ENCODE data around the gene ABHD17A. TPM values are rescaled to one million over a fixed set of nuclear protein-coding genes. Genes with fewer than 3 reads are reported as not detected.

Gene ABHD17A
- total RNA-seq (2014; rRNA removed; shearing (Covaris generic)): 59.0 and 94.1 TPM in 2 replicates

DNA sequence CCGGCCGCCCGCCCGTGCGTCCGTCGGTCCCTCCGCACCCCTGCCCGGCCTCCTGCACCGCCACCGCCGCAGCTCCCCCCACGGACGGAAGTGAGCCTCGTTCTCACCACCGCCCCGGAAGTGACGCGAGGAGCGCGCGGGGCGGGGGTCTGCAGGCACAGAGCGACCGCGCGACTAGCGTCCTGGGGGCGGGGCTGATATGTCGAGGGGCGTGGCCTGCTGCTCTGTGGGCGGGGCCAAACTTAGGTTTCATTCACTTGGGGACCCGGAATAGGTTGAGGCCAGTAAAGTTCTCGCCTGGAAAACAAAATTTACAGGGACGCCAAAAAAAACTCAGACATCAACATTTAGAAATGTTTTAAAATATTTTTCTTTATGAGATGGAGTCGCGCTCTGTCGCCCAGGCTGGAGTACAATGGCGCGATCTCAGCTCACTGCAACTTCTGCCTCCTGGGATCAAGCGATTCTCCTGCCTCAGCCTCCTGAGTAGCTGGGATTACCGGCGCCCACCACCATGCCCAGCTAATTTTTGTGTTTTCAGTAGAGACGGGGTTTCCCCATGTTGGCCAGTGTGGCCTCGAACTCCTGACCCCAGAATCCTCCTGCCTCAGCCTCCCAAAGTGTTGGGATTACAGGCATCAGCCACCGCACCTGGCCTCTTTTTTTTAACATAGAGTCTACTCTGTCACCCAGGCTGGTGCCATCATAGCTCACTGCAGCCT is at the start of gene ABHD17A:
Gene ABHD17A, minus strand, starts transcription at position 99 of the 722 bp plus-strand sequence. CDS start 3,930 bp downstream, outside the sequence.
- DNase-seq (ENCODE audit: low read depth): peak; percentile 91

DNA sequence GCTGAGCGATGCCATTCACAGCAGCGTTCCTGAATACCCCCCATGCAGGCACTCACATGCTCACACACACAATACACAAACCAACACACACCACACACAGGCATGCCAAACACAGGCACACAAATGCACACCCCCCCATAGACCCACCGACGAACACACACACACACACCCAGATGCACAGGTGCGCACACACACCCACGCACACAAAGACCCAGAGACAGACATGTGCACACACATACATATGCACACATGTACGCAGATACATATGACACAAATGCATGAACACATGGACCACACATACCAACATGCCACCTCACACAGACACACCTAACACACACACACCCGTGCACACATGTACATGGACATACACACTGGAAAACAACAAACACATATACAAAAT is 48.6 kb upstream of the ABHD17A start:
- no peak for DNase-seq (ENCODE audit: low read depth)

GRCh38 chr19:1933244-1933643 is 47.9 kb upstream of the ABHD17A start:
- DNase-seq (ENCODE audit: low read depth): no peak

DNA sequence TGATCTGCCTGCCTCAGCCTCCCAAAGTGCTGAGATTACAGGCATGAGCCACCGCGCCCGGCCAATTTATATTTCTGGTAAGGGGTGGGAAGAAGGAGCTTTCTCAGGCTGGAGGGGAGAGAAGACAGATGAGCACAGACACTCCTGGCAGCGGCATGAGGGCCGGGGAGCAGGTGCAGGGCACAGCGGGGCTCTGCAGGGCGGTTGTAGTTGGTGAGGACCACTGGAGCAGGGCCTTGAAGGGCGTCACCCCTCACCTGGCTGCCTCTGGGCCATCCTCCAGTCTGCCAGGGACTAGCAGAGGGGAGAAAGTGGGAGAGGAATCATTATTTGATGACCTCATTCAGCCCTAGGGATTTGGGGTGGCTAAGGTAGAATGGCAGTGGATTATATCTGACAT is 47.1 kb upstream of the ABHD17A start:
- no peak for DNase-seq (ENCODE audit: low read depth)

DNA sequence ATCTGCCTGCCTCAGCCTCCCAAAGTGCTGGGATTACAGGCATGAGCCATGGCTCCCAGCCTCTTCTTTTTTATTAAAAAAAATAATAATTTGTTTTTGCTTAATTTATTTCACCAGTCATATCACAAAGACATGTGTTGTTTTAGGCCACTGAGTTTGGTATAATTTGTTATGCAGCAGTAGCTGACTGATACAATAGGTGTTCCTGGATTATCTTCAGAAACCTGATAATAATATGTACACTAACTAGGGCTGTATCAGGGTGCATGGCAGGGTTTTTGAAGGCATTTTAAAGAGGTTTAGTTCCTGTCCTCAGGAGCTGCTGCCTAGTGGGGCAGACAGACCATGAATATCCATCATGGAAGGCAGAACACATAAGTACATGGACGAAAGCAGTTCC is 46.1 kb upstream of the ABHD17A start:
- no peak for DNase-seq (ENCODE audit: low read depth)

DNA sequence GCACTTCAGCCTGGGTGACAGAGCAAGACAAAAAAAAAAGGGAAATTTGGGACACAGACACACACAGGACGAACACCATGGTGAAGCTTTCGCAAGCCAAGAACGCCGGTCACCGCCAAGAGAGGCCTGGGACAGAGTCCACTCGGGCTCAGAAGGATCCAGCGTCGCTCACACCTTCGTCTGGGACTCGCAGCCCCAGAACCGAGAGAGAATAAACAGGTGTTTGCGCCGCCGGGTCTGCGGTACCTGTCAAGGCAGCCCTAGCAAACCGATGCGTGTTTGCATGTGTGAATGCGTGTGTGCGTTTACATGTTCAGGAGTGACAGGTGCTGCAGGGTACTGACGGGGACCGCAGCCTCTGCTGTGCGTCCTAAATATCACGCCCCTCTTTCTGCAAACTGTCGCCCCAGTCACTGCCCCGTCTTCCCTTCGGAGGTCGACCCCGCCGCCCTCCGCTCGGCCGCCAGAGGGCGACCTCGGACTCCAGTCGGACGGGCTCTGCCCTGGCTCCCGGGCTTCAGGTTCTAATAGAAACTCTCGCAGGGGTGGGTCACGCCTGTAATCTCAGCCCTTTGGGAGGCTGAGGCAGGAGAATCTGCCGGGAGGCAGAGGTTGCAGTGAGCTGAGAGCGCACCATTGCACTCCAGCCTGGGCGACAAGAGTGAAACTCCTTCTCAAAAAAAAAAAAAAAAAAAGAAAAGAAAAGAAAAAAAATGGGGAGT is 43.9 kb upstream of the ABHD17A start:
- DNase-seq (ENCODE audit: low read depth): peak; percentile 74

DNA sequence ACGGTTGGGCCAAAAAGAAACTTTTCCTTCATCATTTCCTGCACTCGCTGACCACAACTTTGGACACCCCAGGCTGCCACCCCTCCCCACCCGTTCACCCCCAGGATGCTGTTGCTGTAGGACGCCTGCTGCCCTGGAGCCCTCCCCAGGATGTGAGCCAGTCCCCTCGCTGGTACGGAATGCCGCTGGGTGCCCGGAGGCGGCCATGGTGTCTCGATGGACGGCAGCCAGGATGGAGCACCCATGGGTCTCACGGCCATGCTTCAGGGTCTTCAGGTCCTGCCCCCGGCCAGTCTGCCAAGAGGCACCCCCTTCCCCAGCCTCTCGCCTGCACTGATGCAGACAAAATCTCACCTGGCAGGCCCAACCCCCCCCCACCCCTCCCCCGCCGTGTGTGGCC is 40.2 kb upstream of the ABHD17A start:
- DNase-seq (ENCODE audit: low read depth): no peak

- no peak for DNase-seq (ENCODE audit: low read depth)
These were observed 39.1 kb upstream of the ABHD17A start for GRCh38 chr19:1924320-1924961.

DNA sequence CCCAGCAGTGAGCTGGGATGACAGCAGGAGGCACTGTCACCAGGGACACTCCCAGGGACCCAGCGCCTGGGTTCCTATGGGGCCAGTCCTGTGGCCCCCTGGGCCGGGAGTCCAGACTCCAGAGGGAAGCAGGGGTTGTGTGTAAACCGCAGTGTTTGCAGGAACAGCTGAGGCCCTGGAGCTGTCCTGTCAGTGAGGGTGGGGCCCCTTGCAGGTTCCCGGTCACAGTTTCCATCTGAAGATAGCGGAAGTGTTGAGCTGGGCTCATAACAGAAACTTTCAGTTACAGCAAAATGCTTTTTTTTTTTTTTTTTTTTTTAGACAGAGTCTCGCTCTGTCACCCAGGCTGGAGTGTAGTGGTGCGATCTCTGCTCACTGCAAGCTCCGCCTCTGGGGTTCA is 38.0 kb upstream of the ABHD17A start:
- no peak for DNase-seq (ENCODE audit: low read depth)

GRCh38 chr19:1922803-1923202 is 37.5 kb upstream of the ABHD17A start:
- DNase-seq (ENCODE audit: low read depth): no peak

DNA sequence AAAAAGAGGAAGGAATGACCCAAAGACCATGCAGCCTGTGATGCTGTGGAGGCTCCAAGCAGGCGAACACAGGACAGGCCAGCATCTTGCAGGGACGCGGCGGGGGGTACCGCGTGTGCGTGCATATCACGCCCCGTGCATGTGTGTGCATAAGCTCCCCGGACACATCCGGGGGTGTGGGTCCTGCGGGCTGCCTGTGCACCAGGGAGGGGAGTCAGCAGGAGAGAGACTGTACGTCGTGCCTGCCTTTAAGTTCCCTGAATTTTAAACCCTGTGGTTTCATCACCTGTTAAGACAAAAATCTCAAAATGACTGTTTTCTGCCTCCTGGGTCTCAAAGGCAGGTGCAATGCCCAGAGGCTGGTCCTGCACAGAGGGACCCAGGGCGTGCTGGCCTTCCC is 36.5 kb upstream of the ABHD17A start:
- no peak for DNase-seq (ENCODE audit: low read depth)

GRCh38 chr19:1921326-1921725 is 36.0 kb upstream of the ABHD17A start:
- DNase-seq (ENCODE audit: low read depth): no peak

GRCh38 chr19:1920644-1921043 is 35.3 kb upstream of the ABHD17A start:
- no peak for DNase-seq (ENCODE audit: low read depth)

- DNase-seq (ENCODE audit: low read depth): no peak
These were observed 33.7 kb upstream of the ABHD17A start for GRCh38 chr19:1918975-1919374.

- DNase-seq (ENCODE audit: low read depth): no peak
These were observed 32.6 kb upstream of the ABHD17A start for GRCh38 chr19:1917926-1918325.

GRCh38 chr19:1917146-1917545 is 31.9 kb upstream of the ABHD17A start:
- DNase-seq (ENCODE audit: low read depth): no peak

DNA sequence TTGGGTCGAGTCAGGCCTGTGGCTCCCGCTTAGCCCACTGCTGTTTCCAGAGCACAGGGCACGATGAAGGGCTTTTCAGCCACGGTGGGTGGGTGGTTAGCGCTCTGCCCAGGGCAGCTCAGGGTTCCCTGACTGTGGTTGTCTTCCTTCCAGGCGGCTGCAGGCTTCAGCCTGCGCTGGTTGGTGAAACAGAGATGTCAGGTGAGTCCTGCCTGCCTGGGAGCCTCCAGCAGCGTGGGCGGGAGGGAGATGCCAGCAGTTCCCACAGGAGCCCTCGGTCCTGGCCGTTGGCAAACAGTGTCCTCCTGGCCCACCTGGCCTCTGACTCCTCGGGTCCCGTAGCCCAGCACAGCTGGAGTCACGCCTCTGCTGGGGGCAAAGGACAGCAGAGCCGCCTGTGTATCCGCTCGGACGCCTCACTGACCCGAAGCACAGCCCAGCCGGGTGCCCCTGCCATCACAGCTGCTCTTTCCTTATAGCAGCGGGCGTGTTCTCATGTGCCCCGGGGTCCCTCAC is 29.6 kb upstream of the ABHD17A start:
- DNase-seq (ENCODE audit: low read depth): no peak

DNA sequence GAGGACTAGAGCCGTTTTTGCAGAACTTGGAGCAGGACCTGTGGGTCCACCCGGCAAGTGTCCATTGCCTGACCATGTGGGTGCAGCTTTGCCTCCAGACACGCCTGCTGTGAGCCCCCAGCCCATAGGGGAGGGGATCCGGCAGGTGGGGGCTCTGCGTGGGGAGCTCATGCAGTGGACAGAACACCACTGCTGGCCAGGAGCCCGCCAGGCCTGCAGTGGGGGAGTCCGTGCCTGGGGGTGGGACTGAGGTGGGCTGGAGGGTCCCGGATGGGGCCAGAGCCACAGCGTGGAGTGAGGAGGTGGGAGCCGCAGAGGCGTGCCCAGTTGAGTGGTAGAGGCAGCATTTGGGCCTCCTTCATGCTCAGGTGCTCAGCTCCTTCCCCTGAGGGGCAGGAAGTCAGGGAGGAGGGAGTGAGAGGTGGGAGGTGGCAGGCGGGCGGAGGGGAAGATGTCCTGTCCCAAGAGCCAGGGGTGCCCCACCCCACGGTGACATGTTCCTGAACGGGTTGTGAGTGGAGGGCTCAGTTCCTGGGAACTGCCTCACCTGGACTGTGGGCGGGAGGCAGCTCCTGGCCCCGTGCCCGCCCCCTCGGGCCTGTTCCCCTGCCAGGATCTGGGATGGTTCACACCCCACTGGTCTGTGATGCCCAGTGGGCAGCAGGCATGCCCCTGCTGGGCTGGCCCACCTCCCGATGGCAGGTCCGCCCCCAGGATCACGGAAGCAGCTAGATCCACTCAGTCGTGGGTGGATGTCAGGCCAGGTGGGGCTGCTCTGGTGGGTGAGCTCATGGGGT is 28.7 kb upstream of the ABHD17A start:
- no peak for DNase-seq (ENCODE audit: low read depth)

DNA sequence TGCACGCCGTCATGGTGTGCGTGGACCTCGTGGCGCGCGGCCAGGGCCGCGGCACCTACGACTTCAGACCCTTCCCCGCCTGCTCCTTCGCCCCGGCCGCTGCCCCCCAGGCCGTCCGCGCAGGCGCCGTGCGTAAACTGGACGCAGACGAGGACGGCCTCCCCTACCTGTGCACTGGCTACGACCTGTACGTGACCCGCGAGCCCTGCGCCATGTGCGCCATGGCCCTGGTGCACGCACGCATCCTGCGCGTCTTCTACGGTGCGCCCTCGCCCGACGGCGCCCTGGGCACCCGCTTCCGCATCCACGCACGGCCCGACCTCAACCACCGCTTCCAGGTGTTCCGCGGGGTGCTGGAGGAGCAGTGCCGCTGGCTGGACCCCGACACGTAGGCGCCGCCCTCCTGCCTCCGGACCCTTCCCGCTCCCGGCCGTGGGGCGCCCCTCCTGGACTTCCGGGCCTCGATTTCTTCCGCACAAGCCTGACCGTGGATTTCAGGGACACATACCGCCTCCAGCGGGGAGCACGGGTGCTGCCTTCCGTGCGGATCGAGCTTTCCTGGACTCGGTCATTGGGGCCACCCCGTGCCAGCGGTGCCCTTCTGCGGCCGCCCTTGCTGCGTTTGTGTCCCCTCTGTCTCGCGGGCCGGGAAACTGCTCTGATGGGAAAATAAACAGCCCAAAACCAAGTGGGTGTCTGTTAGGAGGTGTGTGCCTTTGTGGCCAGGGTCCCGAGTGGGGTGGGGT is 27.6 kb upstream of the ABHD17A start:
- no peak for DNase-seq (ENCODE audit: low read depth)

DNA sequence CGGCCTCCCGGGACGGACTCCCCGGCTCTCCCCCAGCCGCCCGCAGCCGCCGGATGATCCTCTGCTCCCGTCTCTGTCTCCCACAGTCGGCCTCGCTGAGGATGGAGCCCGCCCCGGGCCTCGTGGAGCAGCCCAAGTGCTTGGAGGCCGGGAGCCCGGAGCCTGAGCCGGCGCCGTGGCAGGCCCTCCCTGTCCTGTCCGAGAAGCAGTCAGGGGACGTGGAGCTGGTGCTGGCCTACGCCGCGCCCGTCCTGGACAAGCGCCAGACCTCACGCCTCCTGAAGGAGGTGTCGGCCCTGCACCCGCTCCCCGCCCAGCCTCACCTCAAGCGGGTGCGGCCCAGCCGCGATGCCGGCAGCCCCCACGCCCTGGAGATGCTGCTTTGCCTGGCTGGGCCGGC is 26.7 kb upstream of the ABHD17A start:
- no peak for DNase-seq (ENCODE audit: low read depth)

DNA sequence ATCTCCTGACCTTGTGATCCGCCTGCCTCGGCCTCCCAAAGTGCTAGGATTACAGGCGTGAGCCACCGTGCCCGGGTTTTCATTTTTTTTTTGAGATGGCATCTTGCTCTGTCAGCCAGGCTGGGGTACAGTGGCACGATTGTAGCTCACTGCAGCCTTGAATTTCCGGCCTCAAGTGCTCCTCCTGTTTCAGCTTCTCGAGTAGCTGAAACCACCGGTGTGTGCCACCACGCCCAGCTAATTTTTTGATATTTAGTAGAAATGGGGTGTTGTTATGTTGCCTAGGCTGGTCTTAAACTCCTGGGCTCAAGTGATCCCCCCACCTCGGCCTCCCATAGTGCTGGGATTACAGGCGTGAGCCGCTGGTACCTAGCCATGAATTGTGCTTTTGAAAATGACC is 25.8 kb upstream of the ABHD17A start:
- DNase-seq (ENCODE audit: low read depth): no peak
